ENCODE measurements around the gene NPSR1. TPM values are rescaled to one million over a fixed set of nuclear protein-coding genes. Genes with fewer than 3 reads are reported as not detected.

The NPSR1 gene
- total and polyA plus RNA-seq, 8 donors: not detected

DNA sequence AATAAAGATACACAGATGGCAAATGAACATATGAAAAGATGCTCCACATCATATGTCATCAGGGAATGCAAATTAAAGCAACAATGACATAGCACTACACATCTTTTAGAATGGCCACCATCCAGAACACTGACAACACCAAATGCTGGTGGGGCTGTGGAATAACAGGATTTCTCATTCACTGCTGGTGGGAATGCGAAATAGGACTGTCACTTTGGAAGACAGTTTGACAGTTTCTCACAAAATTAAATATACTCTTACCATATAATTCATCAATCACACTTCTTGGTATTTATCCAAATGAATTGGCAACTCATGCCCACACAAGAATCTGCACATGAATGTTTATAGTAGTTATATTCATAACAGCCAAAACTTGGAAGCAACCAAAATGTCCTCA, 68.2 kb downstream of the NPSR1 start:
- no peaks in the 10 kb centered on the region for H3K36me3 ChIP-seq
- intact Hi-C loops (cut with DNase I): no loop called here
- H3K27ac ChIP-seq: no peak overlapping the region
- DNase-seq (no peak), ATAC-seq (no peak), FAIRE-seq (no peak)
- peaks cover 0 to 9% (median 0%) of the 10 kb centered on the region in 3 donors for H3K4me1 ChIP-seq
- TF ChIP-seq, protein P1, sequence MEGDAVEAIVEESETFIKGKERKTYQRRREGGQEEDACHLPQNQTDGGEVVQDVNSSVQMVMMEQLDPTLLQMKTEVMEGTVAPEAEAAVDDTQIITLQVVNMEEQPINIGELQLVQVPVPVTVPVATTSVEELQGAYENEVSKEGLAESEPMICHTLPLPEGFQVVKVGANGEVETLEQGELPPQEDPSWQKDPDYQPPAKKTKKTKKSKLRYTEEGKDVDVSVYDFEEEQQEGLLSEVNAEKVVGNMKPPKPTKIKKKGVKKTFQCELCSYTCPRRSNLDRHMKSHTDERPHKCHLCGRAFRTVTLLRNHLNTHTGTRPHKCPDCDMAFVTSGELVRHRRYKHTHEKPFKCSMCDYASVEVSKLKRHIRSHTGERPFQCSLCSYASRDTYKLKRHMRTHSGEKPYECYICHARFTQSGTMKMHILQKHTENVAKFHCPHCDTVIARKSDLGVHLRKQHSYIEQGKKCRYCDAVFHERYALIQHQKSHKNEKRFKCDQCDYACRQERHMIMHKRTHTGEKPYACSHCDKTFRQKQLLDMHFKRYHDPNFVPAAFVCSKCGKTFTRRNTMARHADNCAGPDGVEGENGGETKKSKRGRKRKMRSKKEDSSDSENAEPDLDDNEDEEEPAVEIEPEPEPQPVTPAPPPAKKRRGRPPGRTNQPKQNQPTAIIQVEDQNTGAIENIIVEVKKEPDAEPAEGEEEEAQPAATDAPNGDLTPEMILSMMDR (IDR thresholded peaks at IDR 0.05): no peak
- no peaks in the 10 kb centered on the region for H3K27me3 ChIP-seq
- no peaks in the 10 kb centered on the region for H3K9me3 ChIP-seq
- no peak overlapping the region for H3K4me3 ChIP-seq
- WGBS, 2 donors: 80 to 92% methylated on average over 1 of the region's 1 CpG

DNA sequence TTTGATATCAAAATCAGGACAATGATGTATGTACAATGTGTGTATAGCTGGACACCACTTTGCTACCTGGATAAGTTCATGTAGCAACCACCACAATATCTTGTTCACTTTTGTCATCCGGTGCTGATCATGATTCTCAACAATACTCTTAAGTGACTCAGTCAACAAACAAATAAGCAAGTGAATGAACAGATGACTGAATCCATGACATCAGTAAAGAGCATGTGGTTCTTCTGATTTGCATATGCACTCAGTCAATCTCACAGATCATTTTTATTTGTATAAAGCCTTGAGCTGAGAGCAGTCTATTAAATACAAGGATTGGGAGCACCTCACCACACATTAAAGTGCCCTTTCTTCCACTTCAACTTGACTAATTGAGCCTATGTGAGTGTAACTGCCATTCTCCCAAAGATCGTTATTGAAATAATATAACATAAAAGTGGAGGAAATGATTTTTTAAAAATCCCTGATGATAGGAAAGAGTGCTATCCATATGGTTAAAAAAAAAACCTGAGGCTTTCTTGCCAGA, 69.5 kb downstream of the NPSR1 start:
- Histone ChIP-seq H3K27me3 (no peaks in the 10 kb centered on the region), H3K27ac (no peak overlapping the region), H3K4me1 (peaks cover 0 to 9% (median 0%) of the 10 kb centered on the region in 3 donors), H3K36me3 (no peaks in the 10 kb centered on the region), H3K4me3 (no peak overlapping the region), H3K9me3 (no peaks in the 10 kb centered on the region)
- TF ChIP-seq, protein P1 (IDR thresholded peaks at IDR 0.05): no peak
- DNase-seq: no peak
- ATAC-seq: no peak
- WGBS, 2 donors: 80 to 83% methylated on average over 2 of the region's 2 CpGs
- intact Hi-C loops (cut with DNase I): no loop called here
- FAIRE-seq: no peak

GRCh38 chr7:34728156-34728555, 70.1 kb downstream of the NPSR1 start:
- no peak for DNase-seq
- no peak overlapping the region for H3K27ac ChIP-seq
- 61 to 63% methylated on average over 7 of the region's 7 CpGs for WGBS, 2 donors
- peaks cover 0 to 9% (median 0%) of the 10 kb centered on the region in 3 donors for H3K4me1 ChIP-seq
- no peak for FAIRE-seq
- TF ChIP-seq, protein P1 (IDR thresholded peaks at IDR 0.05): no peak
- no peak overlapping the region for H3K4me3 ChIP-seq
- intact Hi-C loops (cut with DNase I): no loop called here
- no peaks in the 10 kb centered on the region for H3K9me3 ChIP-seq
- no peaks in the 10 kb centered on the region for H3K27me3 ChIP-seq
- no peaks in the 10 kb centered on the region for H3K36me3 ChIP-seq
- ATAC-seq: no peak

- no peak for DNase-seq
- intact Hi-C loops (cut with DNase I): no loop called here
Measured at GRCh38 chr7:34734771-34735170, 76.8 kb downstream of the NPSR1 start.

GRCh38 chr7:34735526-34735925, 77.5 kb downstream of the NPSR1 start:
- no peaks in the 10 kb centered on the region for H3K36me3 ChIP-seq
- no peak for FAIRE-seq
- no peak for ATAC-seq
- WGBS, 2 donors: 32 to 53% methylated on average over 2 of the region's 2 CpGs
- H3K9me3 ChIP-seq: no peaks in the 10 kb centered on the region
- TF ChIP-seq, protein P1 (IDR thresholded peaks at IDR 0.05): no peak
- H3K4me3 ChIP-seq: no peak overlapping the region
- intact Hi-C loops (cut with DNase I): no loop called here
- H3K27ac ChIP-seq: no peak overlapping the region
- no peak for DNase-seq
- no peaks in the 10 kb centered on the region for H3K27me3 ChIP-seq
- H3K4me1 ChIP-seq: no peaks in the 10 kb centered on the region

More at GRCh38 chr7:34734771-34735170, 76.8 kb downstream of the NPSR1 start:
- no peaks in the 10 kb centered on the region for H3K36me3 ChIP-seq
- ATAC-seq (no peak), FAIRE-seq (no peak)
- TF ChIP-seq, protein P1 (IDR thresholded peaks at IDR 0.05): no peak
- no peaks in the 10 kb centered on the region for H3K9me3 ChIP-seq
- WGBS, 2 donors: 78 to 92% methylated on average over 1 of the region's 1 CpG
- no peaks in the 10 kb centered on the region for H3K27me3 ChIP-seq
- no peaks in the 10 kb centered on the region for H3K4me1 ChIP-seq
- H3K27ac ChIP-seq: no peak overlapping the region
- H3K4me3 ChIP-seq: no peak overlapping the region
